GM23338 (cell line): Measurements from ENCODE around the gene SLC9C2. TPM values are rescaled to one million over a fixed set of nuclear protein-coding genes. Genes with fewer than 3 reads are reported as not detected.
"Not testable (repeated sequence)": the region's sequence is repeated elsewhere in the genome, so short reads cannot be mapped to it uniquely, and the experiment has no call there.

ENCODE experiments used
- ATAC-seq: fragments of 200-7000 bp; cut with Tn5 transposase; 3 replicates; pipeline ENCODE4 v1.9.1; 2020
- DNase-seq: peaks from one replicate; pipeline ENCODE4 v3.0.0-alpha.2; 2015; ENCODE audit warnings: low spot score
- H2AFZ ChIP-seq: fragments of 200-600 bp; sonication (generic); 2 replicates; pipeline ENCODE4 v1.8.0; 2016; ENCODE audit warnings: antibody characterized with exemption, mild to moderate bottlenecking, moderate library complexity
- H3F3A ChIP-seq: fragments of 200-600 bp; sonication (generic); replicated peaks from 2 replicates; pipeline ENCODE4 v1.8.0; 2017; ENCODE audit warnings: antibody characterized with exemption, mixed run types, low read depth
- H3K27ac ChIP-seq: fragments of 200-600 bp; sonication (generic); 2 replicates; pipeline ENCODE4 v1.6.1; 2016; ENCODE audit warnings: low read depth
- H3K27me3 ChIP-seq: fragments of 200-600 bp; sonication (generic); 2 replicates; pipeline ENCODE4 v1.8.0; 2016; ENCODE audit warnings: mild to moderate bottlenecking, mixed run types, moderate library complexity; ENCODE audit not compliant: insufficient read depth
- H3K36me3 ChIP-seq: fragments of 200-600 bp; sonication (generic); 2 replicates; pipeline ENCODE4 v1.8.0; 2016; ENCODE audit warnings: mild to moderate bottlenecking; ENCODE audit not compliant: insufficient read depth
- H3K4me1 ChIP-seq: fragments of 200-600 bp; sonication (generic); 2 replicates; pipeline ENCODE4 v1.8.0; 2016; ENCODE audit warnings: mild to moderate bottlenecking, moderate library complexity; ENCODE audit not compliant: insufficient read depth
- H3K4me2 ChIP-seq: fragments of 200-600 bp; sonication (generic); 2 replicates; pipeline ENCODE4 v1.7.1; 2017; ENCODE audit warnings: mixed run types
- H3K4me3 ChIP-seq: fragments of 200-600 bp; sonication (generic); 2 replicates; pipeline ENCODE4 v1.6.1; 2016; ENCODE audit warnings: mixed run types
- H3K79me2 ChIP-seq: fragments of 200-600 bp; sonication (generic); replicated peaks from 2 replicates; pipeline ENCODE4 v1.8.0; 2017; ENCODE audit warnings: mild to moderate bottlenecking; ENCODE audit not compliant: insufficient read depth
- H3K9me2 ChIP-seq: fragments of 200-600 bp; sonication (generic); 2 replicates; pipeline ENCODE4 v1.8.0; 2017; ENCODE audit not compliant: insufficient read depth
- H4K20me1 ChIP-seq: fragments of 200-600 bp; sonication (generic); replicated peaks from 2 replicates; pipeline ENCODE4 v1.8.0; 2017; ENCODE audit warnings: mild to moderate bottlenecking; ENCODE audit not compliant: insufficient read depth
- H3K27ac Mint-ChIP-seq: 2 replicates; pipeline ENCODE4 v1.8.0; 2020; ENCODE audit warnings: inconsistent platforms, mild to moderate bottlenecking, moderate library complexity, mixed read lengths
- H3K27me3 Mint-ChIP-seq: 3 replicates; pipeline ENCODE4 v1.8.0; 2022; ENCODE audit warnings: low read depth, mild to moderate bottlenecking, moderate library complexity, mixed read lengths, inconsistent platforms; ENCODE audit not compliant: insufficient read depth, poor library complexity
- H3K36me3 Mint-ChIP-seq: 3 replicates; pipeline ENCODE4 v1.8.0; 2021; ENCODE audit warnings: low read depth, mild to moderate bottlenecking, inconsistent platforms, moderate library complexity, mixed read lengths
- H3K4me1 Mint-ChIP-seq: 3 replicates; pipeline ENCODE4 v1.8.0; 2020; ENCODE audit warnings: mild to moderate bottlenecking, inconsistent platforms, mixed read lengths
- H3K4me3 Mint-ChIP-seq: 3 replicates; pipeline ENCODE4 v1.8.0; 2021; ENCODE audit warnings: moderate library complexity, mild to moderate bottlenecking, inconsistent platforms, mixed read lengths
- H3K9me3 Mint-ChIP-seq: 3 replicates; pipeline ENCODE4 v1.8.0; 2020; ENCODE audit warnings: moderate library complexity, mild to moderate bottlenecking, inconsistent platforms, mixed read lengths
- CREB1 ChIP-seq: fragments of 250-450 bp; sonication (Bioruptor Pico); IDR thresholded peaks from 2 replicates; pipeline ENCODE4 v1.5.0; 2020; ENCODE audit warnings: low read depth, mild to moderate bottlenecking, moderate library complexity
- CTCF ChIP-seq, 2 experiments: fragments of 200-600 bp in 1 of 2; sonication (generic) in 1 of 2; conservative IDR thresholded peaks; 2 replicates each; pipeline versions ENCODE4 v1.5.1 to v1.6.1; 2016 to 2017; ENCODE audit warnings: antibody characterized with exemption in 2 of 2, low read depth in 2 of 2, mild to moderate bottlenecking in 2 of 2, moderate library complexity in 1 of 2
- EZH2phosphoT487 ChIP-seq: fragments of 200-600 bp; sonication (generic); IDR thresholded peaks from one replicate; pipeline ENCODE4 v1.8.1; 2018; ENCODE audit warnings: antibody characterized with exemption; ENCODE audit not compliant: unreplicated experiment
- JUNB ChIP-seq: IDR thresholded peaks from one replicate; pipeline ENCODE4 v1.6.1; 2016; ENCODE audit warnings: antibody characterized with exemption; ENCODE audit not compliant: unreplicated experiment
- NANOG ChIP-seq: IDR thresholded peaks from 2 replicates; pipeline ENCODE4 v1.6.1; 2016; ENCODE audit warnings: antibody characterized with exemption, borderline replicate concordance
- POLR2AphosphoS5 ChIP-seq: IDR thresholded peaks from 2 replicates; pipeline ENCODE4 v1.6.1; 2016; ENCODE audit warnings: antibody characterized with exemption, low read depth
- REST ChIP-seq: IDR thresholded peaks from one replicate; pipeline ENCODE4 v1.6.1; 2018; ENCODE audit warnings: antibody characterized with exemption; ENCODE audit not compliant: unreplicated experiment
- ZNF114 ChIP-seq: fragments of 250-450 bp; sonication (Bioruptor Pico); IDR thresholded peaks from 2 replicates; pipeline ENCODE4 v1.5.0; 2020; ENCODE audit warnings: mild to moderate bottlenecking, moderate library complexity
- ZNF331 ChIP-seq: fragments of 250-450 bp; sonication (Bioruptor Pico); IDR thresholded peaks from 2 replicates; pipeline ENCODE4 v1.5.0; 2020; ENCODE audit warnings: low read depth, mild to moderate bottlenecking, moderate library complexity
- ZNF462 ChIP-seq: fragments of 250-450 bp; sonication (Bioruptor Pico); IDR thresholded peaks from 2 replicates; pipeline ENCODE4 v1.5.0; 2020; ENCODE audit warnings: mild to moderate bottlenecking, moderate library complexity
- polyA plus RNA-seq: library from polyadenylated mRNA; unstranded; fragments of >200 nt; fragmentation: Nextera tagmentation; extraction: Ambion mirVana; gene quantifications from 2 replicates; pipeline ENCODE4 v1.2.1, GENCODE V29; 2016
- total RNA-seq: library from RNA; depleted of rRNA; stranded (reverse); fragments of >200 nt; shearing (Covaris generic); gene quantifications from 2 replicates; pipeline ENCODE4 v1.2.3, GENCODE V29; 2014

The SLC9C2 gene
- total and polyA plus RNA-seq, 2 experiments from 2014 or later = not detected

GRCh38 chr1:173646656-173647055 lies 43.8 kb upstream of the SLC9C2 start:
- ATAC-seq = no peak
- Histone ChIP-seq H3K27me3 (no peaks in the 10 kb centered on the region), H3K36me3 (0 out of 2 replicates have a peak, but pooled peaks cover 10% of the 10 kb centered on the region), H3K4me3 (no peak overlapping the region), H3K4me2 (no peak overlapping the region), H3K79me2 (no peaks in the 10 kb centered on the region), H4K20me1 (no peaks in the 10 kb centered on the region), H3K4me1 (no peaks in the 10 kb centered on the region), H3F3A (no peaks in the 10 kb centered on the region), H3K9me2 (no peaks in the 10 kb centered on the region), H2AFZ (no peak overlapping the region), H3K27ac (no peak overlapping the region)
- no peak overlapping the region for H3K4me3 Mint-ChIP-seq
- H3K27ac Mint-ChIP-seq = no peak overlapping the region
- peaks cover 13% of the 10 kb centered on the region for H3K9me3 Mint-ChIP-seq
- H3K4me1 Mint-ChIP-seq = no peaks in the 10 kb centered on the region
- DNase-seq = no peak
- H3K27me3 Mint-ChIP-seq = peaks cover 1% of the 10 kb centered on the region
- TF ChIP-seq CREB1 (CRISPR knock-in tag) (no peak), ZNF114 (no peak), REST (no peak), POLR2AphosphoS5 (no peak), JUNB (no peak), NANOG (no peak), ZNF462 (CRISPR knock-in tag) (no peak), ZNF331 (CRISPR knock-in tag) (no peak), CTCF (conservative IDR thresholded peaks at IDR 0.05; ENCODE audit: low read depth in 2 of 2) (no peak), EZH2phosphoT487 (no peak)
- H3K36me3 Mint-ChIP-seq = peaks cover 12% of the 10 kb centered on the region

- H3K4me3 ChIP-seq, H3K27me3 Mint-ChIP-seq, H3K4me3 Mint-ChIP-seq, H3K9me2 ChIP-seq, H3K4me1 ChIP-seq, H3K4me1 Mint-ChIP-seq, H3K27ac ChIP-seq, H3K4me2 ChIP-seq, DNase-seq, H4K20me1 ChIP-seq, H3F3A ChIP-seq, H3K79me2 ChIP-seq, H2AFZ ChIP-seq, H3K27ac Mint-ChIP-seq, H3K27me3 ChIP-seq, ATAC-seq: not testable (repeated sequence)
- peaks cover 18% of the 10 kb centered on the region for H3K36me3 ChIP-seq
- peaks cover 28% of the 10 kb centered on the region for H3K36me3 Mint-ChIP-seq
- H3K9me3 Mint-ChIP-seq = peaks cover 26% of the 10 kb centered on the region
These were observed 39.7 kb upstream of the SLC9C2 start for GRCh38 chr1:173642450-173643139.
